ENCODE data around the gene IRF2.

Gene IRF2

DNA sequence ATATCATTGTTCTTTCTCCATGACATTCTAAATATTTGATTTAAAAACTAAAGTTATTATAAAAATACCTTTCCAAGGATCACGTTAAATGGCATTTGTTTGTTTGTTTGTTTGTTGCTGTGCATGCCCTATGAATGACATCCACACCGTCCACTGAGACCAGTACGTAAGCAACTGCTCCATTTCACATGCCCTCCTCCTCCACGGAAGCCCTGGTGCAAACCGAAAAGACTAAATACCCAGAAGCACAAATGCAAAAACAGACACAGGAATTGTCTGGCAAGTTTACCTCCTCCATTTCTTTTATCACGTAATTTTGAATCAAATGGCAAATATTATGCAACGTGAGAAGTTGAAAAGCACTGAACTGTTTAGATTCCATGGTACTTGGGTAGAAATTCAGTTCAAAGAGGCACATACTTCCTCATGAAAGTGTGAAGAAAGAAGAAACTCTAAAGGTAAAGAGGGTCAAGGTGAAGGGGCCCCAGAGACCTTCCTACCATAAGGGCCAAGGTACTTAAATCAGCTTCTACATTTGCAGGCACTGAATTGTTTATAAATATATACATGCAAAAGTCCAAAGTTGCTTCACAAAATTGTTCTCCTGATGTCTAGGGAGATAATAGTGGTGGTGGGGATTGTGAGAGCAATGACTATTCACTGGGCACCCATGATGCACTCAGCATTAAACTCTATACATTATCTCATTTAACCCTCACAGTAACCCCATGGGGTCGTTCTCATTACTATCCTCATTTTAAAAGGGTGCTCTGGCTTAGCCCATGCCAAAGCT is 23.4 kb downstream of the IRF2 start:
- DNase-seq (ENCODE audit: low read depth, low spot score) = no peak

DNA sequence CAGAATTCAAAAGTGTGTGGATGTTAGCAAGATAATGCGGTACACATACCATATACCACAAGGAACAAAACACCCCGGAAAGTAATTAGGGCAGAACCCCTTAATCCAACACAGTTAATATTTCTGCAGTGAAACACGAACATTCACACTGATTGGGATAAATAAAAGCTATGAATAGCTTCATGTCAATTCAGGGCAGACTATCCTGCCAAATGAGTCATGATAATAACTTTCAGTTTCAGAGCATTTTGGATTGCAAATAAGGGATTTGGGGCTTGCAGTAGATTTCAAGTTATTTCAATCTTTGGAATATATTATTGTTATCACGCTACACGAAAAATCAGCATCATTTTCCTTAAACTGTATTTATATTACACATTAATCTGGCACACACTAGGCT is 24.3 kb downstream of the IRF2 start:
- no peak for DNase-seq (ENCODE audit: low read depth, low spot score)

DNA sequence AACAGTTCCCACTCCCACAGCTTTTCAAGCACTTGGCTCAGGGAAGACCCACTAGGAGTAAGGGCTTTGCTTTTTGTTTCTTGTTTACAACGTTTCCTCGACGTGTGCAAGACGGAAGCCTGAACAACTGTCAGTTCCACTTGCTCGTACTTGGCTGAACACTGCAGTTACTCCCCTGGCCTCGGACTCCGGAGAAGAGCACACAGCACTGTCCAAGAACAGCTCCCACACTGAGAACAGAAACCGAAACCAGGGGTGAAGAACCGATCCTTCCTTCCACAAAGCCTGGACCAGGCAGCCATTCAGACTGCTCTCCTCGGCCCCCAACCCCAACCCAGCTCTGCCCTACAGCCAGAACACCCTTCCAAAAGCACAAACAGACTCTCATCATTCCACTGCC is 25.5 kb downstream of the IRF2 start:
- no peak for DNase-seq (ENCODE audit: low read depth, low spot score)

DNA sequence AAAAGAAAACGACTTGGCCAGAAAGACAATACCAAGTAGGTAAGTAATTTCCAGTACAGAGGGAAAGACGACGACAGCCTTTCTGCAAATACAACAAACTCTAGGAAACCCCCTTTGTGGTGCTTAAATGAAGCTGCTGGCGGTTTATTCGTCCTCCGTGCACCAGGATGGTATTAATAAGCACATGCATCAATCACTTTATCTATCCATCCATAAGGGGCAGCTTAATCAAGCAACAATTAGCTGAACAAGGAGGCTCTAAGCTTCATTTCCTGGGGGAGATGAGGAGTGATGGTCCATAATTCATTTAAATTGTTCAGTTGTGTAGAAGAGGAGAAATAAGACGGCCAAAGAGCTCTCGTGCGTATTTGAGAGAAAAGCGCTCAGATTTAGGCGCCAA is 26.2 kb downstream of the IRF2 start:
- DNase-seq (ENCODE audit: low read depth, low spot score) = no peak

DNA sequence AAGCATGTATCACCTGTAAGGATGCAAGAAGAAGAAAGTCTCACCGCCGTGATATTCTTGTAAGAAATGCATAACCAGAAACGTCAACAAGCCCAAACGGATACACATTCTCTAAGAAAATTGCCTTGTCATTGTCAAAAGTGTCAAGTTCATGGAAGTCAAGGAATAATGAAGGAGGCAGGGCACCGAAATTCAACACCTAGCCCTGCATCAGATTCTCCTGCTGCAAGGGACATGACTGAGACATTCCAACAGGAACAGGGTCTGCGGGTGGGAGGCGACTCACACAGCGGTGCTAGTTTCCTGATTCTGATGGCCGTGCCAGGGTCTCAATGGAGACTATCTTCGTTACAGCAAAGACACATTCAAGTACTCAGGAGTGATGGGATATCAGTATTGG is 26.7 kb downstream of the IRF2 start:
- DNase-seq (ENCODE audit: low read depth, low spot score) = no peak

DNA sequence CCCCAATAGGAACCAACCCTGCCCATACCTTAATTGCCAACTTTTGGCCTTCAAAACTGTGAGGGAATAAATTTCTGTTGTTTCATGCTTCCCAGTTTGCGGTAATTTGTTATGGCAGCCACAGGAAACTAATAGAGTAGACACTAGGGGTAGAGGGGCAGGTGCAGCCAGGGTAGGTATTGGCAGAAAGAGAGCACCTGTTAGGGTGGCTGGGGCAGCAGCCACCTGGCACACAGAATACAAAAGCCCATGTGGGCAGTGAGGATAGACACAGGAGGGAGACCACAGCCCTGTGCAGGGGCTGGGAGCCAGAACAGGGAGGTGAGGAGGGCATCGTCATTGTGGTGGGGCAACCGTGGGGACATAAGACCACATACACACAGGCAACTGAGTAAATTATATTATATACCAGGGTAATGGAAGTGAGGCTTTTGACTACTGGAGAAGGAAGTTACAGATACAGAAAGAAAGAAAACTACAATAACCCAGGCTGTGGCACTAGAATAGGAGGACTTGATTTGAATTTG is 28.2 kb downstream of the IRF2 start:
- no peak for DNase-seq (ENCODE audit: low read depth, low spot score)

DNA sequence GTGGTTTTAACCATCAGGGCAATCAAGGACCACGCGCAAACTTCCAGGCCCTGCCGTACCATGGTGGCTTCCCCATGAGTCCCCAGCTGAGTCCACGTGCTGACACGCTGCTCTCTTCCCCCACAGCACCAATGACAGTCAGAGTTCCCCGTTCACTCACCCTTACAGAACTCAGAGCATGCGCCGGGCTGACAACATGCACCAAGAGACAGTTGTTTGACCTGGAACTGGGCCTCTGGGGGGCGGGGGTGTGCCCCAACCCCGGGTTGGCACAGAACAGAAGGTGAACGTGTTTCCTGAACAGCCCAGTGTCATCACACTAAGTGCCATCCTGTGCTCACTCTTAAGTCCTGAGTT is 29.4 kb downstream of the IRF2 start:
- DNase-seq (ENCODE audit: low read depth, low spot score) = no peak

DNA sequence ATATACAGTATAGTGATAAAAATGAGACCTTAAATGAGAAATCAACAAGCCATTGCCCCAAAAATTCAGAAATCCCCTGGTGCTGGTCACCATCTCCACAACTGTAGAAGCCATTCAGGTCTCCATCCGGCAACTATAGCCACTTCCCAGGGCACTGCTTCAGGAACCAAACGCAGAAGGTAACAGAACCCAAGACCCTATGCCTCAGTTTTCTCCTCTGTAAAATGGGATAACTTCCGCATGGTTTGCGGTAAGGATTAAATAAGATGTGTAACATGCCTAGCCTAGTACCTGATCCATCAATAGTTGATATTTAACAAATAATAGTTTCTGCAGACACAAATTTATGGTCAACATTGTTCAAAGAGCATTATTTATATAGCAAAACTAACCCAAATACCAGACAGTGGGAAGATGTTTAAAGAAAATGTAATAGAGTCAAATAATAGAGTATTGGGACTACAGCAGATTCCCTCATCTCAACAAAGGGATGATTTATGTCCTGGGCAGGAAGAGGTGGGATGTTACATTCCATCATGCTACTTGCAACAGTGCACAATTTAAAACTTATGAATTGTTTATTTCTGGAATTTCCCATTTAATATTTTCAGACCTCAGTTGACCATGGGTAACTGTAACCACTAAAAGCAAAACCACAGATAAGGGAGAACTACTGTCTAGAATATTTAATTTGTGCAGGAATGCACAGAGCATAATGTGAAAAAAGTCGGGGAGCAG is 30.0 kb downstream of the IRF2 start:
- no peak for DNase-seq (ENCODE audit: low read depth, low spot score)

DNA sequence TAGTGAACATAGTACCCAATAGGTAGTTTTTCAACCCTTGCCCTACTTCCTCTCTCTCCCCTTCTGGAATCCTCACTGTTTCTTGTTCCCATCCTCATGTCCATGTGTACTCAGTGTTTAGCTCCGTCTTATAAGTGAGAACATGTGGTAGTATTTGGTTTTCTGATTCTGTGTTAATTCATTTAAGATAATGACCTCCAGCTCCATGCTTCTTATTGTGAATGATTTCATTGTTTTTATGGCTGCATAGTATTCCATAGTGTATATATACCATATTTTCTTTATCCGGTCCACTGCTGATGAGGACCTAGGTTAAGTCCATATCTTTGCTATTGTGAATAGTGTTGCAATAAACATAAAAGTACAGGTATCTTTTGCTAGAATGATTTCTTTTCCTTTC is 31.0 kb downstream of the IRF2 start:
- no peak for DNase-seq (ENCODE audit: low read depth, low spot score)

DNA sequence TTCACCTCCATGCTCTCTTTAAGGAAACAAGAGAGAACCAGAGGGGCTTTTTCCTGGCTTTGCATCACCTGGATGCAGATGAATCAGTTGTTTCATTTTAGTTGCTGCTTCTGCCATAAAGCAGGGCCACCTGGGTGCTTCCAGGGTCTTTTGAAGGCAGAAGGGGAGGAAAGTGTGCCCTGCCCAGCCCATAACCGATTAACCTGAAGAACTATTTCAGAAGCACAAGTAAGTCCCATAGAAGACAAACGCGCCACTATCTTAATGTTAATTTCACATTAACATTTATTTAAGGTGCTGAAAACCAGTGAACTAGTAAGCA is 32.1 kb downstream of the IRF2 start:
- DNase-seq (ENCODE audit: low read depth, low spot score) = no peak

DNA sequence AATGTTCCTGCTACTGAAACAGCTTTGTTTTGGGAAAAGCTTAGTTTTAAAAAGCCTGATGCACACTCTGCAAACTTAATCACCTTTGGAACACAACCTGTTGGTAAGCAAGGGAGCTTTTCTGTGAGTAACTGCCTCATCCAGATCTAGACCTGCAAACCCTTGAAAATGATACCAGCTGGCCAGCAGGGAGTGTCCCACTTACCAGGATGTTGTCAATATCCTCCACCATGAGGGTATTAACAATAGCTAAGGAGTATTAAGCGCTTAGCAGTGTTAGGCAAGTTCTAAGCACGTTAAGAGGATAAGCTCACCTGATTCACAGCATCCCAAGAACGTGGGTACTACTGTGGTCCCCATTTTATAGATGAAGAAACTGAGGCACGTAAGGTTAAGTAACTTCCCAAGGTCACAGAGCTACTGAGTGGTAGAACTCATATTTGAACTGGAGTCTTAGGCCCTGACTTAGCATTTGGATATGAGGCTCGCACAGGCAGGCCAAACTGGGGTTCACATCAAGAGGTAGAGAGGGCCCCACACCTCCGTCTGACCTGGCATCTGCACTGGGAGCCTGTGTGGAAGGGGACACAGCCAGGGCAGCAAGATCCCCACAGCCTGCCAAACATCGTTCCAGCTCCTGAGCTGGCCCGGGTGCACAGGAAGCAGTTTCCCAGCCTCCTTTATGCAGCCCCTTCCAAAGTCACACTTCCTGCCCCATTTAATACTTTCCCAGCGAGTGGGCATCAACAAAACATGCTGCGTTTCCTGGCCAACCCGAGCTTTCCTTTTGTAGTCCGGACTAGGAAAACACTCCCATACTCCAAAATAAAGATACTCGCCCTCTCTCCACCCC is 32.7 kb downstream of the IRF2 start:
- no peak for DNase-seq (ENCODE audit: low read depth, low spot score)

DNA sequence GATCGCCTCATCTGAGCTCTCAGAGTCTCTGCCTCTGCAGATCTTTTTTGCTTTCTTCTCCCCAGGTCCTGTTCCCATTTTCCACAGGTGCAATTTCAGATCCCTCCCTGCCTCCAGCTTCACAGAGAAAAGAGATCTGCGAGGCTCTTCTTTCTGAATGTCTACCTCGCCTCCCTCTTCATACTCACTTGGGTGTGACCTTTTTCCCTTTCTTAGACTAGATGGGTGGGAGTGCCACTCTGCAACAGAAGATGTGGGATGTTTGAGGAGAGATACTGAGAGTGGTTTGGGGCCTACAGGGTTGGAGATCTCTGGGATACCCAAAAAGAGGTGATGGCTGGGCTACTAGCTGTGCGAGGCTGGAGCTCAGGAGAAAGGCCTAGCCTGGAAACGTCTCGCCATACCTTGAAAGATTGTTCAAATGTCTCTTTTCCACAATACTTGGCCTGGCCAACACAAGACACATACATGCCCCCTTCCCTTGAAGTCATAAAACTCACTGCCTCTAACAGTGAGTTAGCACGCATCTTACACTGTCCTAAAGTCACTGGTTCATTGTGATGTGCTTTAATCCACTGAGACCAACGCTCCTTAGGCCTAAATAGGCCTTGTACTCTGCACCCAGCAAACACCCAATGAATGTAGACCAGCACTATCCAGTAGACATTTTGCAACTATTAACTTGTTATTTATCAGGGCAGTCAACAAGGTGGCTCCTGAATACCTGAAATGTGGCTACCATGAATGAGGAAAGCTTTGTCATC is 33.6 kb downstream of the IRF2 start:
- DNase-seq (ENCODE audit: low read depth, low spot score) = no peak

DNA sequence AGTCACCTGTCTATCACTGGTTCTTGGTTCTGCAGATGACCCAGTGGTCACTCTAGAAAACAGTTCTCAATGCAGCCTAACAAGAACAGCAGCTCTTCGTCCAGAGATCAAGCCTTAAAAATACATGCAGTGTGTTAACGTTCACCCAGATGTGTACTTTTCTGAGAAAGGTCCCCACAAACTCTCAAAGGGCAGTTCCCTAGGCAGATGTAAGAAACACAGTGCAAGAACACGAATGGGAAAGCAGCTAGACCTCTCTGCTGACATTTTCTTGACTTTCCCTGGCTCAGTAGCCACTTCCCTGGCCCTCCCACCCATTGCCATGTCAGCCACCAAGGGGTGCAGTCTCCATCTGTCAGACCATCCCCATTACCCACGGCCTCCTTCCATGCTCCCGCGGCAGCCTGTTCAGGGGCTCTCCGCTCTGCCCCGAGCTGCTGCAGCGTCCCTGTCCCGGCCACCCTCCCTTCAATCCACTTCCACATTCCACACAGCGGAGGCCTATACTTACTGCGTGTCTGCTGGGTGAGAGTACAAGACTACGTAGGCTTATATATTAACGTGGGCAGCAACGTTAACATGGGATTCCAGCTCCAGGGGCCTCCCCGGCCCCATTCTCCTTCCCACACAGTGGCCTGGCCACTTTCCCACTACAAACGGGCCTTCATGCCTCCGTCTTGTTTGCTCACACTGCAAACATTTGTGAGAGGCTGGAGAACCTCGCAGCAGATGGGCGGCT is 34.3 kb downstream of the IRF2 start:
- DNase-seq (ENCODE audit: low read depth, low spot score) = no peak

DNA sequence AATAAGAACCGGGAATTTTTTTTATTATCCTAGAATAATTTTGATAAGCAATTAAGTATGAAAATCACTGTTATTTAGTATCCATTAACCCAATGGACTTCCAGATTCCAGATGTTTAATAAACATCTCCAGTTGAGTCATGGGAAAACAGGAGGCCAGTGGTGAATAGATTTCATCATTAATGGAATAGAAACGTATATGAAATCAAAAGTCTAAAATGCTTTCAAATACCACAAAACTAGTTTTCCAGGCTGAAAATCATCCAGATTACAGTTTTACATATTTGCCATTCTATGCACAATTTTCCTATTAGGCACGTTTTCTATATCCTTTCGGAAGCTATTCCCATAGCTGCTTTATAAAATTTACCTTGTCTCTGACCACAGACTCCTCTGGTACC is 35.0 kb downstream of the IRF2 start:
- DNase-seq (ENCODE audit: low read depth, low spot score) = no peak

DNA sequence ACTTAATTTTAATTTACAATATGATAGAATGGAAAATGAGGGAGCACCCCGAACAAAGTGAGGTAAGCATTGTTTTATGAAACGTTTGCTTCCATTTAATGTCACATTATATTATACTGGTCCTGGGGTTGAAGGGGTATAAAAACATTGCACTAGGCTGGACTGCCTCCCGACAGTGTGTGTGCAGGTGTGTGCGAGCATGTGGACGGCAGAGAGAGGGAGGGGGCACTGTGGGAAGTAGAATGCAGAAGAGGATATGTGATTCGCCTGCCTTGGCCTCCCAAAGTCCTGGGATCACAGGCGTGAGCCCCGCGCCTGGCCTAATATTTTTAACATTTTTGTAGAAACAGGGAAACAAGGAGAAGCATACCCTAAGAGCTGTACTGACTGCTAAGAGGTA is 36.0 kb downstream of the IRF2 start:
- no peak for DNase-seq (ENCODE audit: low read depth, low spot score)

DNA sequence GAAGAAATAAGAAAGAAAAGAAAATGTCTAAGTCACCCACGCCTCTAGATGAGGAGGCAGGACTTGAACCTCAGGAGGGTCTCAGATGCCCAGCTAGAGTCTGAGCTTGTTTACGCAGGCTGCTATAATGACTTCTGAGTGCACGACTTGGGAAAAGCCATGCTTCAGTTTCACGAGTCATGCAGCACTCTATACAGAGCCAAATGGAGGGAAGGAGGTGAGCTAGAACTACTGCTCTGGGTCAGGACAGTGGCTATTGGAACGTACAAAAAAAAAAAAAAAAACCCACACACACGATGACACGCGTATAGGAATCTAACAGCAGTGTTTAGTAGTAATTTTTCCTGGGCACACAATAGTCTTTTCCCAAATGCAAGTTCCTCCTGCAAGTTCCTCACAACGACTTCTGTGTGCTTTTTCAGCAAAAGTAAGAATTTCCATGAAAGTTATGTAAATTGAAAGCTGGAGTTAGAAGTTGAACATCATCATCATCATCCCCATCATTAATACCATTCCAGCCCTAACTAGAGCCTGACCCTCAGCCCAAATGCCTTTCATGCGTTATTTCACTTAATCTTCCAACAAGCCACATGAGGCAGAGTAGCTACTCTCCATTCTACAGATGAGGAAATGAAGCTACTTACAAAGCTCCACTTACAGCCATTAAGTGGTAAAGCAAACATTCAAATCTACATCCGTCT is 36.6 kb downstream of the IRF2 start:
- DNase-seq (ENCODE audit: low read depth, low spot score) = no peak

DNA sequence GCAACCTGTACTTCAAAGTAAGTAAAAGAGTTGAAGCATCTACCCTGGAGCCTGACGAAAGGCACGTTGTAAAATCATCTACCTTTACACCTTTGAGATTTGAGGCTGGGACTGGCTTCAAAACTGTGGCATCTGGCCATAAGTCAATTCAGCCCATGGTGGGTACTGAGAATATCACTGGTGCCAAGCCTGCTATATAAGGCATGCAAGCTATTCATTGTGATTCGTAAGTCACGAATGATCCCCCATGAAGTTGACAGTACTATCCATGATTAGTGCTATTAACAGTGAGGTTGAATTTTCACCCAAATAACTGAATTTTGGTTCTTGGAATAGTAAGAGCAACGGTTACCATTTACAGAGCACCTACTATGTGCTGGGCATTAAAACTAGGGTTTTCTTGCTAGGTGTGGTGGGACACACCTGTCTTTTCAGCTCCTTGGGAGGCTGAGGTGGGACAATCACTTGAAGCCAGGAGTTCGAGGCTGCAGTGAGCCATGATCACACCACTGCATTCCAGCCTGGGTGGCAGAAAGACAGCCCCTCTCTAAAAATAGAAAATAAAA is 39.8 kb downstream of the IRF2 start:
- DNase-seq (ENCODE audit: low read depth, low spot score) = no peak

DNA sequence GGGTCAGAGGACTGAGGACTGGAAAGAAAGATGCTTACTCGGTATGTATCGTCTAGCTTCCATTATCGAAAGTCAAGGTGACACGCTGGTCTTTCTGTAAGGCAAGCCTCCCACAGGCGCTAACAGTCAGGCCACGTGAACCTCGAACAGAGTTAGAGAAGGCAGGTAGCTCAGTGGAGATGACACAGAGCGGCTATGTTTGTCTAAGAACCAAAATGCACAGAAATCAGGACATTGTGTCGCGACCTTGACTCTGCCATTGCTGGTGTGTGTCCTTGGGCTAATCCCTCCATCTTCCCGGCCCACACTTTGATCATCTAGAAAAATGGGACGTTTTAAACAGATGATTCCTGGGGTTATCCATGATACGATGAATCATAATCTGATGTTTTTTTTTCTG is 40.3 kb downstream of the IRF2 start:
- no peak for DNase-seq (ENCODE audit: low read depth, low spot score)

DNA sequence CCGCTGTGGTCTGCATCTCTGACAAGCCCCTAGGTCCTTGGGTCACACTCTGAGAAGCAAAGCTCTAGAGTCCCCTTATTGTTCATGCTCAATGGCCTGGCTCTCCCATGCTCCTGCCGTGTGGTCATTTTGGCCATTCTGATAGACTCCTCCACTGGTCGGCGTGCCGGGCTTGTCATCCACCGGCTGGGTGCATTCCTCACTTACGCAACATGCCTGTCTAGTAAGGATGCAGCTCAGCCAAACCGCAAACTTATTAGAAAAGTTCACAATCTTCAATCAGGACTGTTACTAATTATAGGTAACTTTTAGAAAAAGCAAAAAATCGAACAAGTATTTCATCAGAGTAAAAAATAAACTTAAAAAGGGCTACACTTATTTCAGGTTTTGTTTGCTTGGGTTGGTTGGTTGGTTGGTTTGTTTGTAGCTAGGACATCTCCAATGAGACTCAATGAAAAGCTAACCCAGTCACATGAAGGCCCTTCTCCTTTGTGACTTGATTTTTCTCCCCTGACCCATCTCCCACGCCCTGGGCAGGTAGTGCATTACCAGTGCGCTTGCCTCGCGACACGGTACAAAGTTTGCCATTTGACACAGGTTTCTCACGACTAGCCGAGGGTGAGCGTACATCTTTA is 41.0 kb downstream of the IRF2 start:
- DNase-seq (ENCODE audit: low read depth, low spot score) = no peak

Measured in brain pericyte (primary cell).